ENCODE data around the gene PRSS50.

- TF ChIP-seq EZH2phosphoT487 (IDR thresholded peaks at IDR 0.05; ENCODE audit: borderline replicate concordance, low read length) = peak; percentile 59; the same call in 1 of the 2 replicates
- no peak for TF ChIP-seq CTCF (IDR thresholded peaks at IDR 0.05; ENCODE audit: low read depth, low read length, poor library complexity, severe bottlenecking)
Measured at GRCh38 chr3:46731795-46732194, 14.1 kb upstream of the PRSS50 start.
